ENCODE measurements around the gene MAGIX.

MAGIX gene

GRCh38 chrX:49171752-49172279, 9.3 kb downstream of the MAGIX start, which contains the start of gene PLP2 (continued):
- TF ChIP-seq BCL11B (tag by site-specific recombination; IDR thresholded peaks at IDR 0.05; ENCODE audit: low read depth) (peak; percentile 14; the same call in 1 of the 2 replicates), GLI4 (tag by site-specific recombination; IDR thresholded peaks at IDR 0.05) (peak; percentile 16; the same call in 1 of the 2 replicates)

DNA sequence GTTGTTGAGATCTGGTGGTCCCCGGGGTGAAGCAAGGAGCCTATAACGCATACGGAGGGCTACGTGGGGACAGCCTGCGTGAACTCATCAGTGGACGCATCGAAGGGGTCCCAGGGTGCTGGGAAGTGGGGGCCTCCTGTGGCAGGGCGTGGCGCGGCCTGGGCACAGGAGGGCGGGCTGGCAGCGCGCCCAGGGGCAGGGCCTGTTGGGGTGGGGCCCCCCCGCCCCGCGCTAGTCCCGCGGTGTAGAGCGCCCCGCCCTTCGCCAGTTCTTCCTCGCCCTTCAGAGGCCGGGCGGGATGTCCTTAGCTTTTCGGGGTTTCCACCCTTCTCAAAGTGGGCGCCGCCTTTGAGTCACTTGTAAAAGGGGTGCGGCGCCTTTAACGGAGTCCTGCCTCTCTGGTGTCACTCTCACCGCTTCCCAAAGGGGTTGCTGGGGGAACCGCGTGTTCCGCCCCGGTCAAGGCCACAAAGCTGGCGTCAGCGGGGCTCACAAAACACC, 9.8 kb downstream of the MAGIX start:
- Histone ChIP-seq H3K4me1 (ENCODE audit: control insufficient read depth, insufficient read depth, low read length) (peaks cover under 1% of the 10 kb centered on the region; the same call in 1 of the 2 replicates), H3K4me3 (ENCODE audit: low read depth, low read length) (peak overlapping the region; percentile 52), H3K9me3 (ENCODE audit: control insufficient read depth, insufficient read depth, low read depth, low read length) (no peaks in the 10 kb centered on the region), H3K27ac (ENCODE audit: extremely low read depth, low read depth, low read length) (peak overlapping the region; percentile 94), H3K36me3 (ENCODE audit: control insufficient read depth in 2 of 2, insufficient read depth in 1 of 2, low read length in 2 of 2) (peaks cover 11 to 12% of the 10 kb centered on the region in 2 experiments; a peak in 2 of 3 replicates)
- POLR2A ChIA-PET: interaction anchor here (0.6 to 2.5 kb wide), 6 partner anchors 9 to 574 kb away, joined by 3 to 18 read pairs (median 6); no protein-coding TSS in a partner anchor
- CTCF ChIA-PET: interaction anchor here (0.6 to 0.7 kb wide), 2 partner anchors 14 to 628 kb away, joined by 3 read pairs; no protein-coding TSS in a partner anchor
- TF ChIP-seq ZNF214 (tag by site-specific recombination; IDR thresholded peaks at IDR 0.05; ENCODE audit: borderline replicate concordance): no peak
- TF ChIP-seq ZNF169 (tag by site-specific recombination; IDR thresholded peaks at IDR 0.05): no peak
- TF ChIP-seq GFI1B (tag by site-specific recombination; IDR thresholded peaks at IDR 0.05): no peak
- TF ChIP-seq FEZF1 (tag by site-specific recombination; IDR thresholded peaks at IDR 0.05): no peak
- TF ChIP-seq, protein P1, sequence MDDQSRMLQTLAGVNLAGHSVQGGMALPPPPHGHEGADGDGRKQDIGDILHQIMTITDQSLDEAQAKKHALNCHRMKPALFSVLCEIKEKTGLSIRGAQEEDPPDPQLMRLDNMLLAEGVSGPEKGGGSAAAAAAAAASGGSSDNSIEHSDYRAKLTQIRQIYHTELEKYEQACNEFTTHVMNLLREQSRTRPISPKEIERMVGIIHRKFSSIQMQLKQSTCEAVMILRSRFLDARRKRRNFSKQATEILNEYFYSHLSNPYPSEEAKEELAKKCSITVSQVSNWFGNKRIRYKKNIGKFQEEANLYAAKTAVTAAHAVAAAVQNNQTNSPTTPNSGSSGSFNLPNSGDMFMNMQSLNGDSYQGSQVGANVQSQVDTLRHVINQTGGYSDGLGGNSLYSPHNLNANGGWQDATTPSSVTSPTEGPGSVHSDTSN (CRISPR knock-in tag; IDR thresholded peaks at IDR 0.05): no peak
- TF ChIP-seq ZNF701 (tag by site-specific recombination; IDR thresholded peaks at IDR 0.05): no peak
- no peak for TF ChIP-seq ZNF558 (tag by site-specific recombination; IDR thresholded peaks at IDR 0.05)
- TF ChIP-seq ZNF549 (tag by site-specific recombination; IDR thresholded peaks at IDR 0.05): no peak
- peak; percentile 97 for TF ChIP-seq KLF7 (tag by site-specific recombination; IDR thresholded peaks at IDR 0.05; ENCODE audit: borderline replicate concordance)
- TF ChIP-seq KLF8 (tag by site-specific recombination; IDR thresholded peaks at IDR 0.05): peak; percentile 92
- no peak for TF ChIP-seq ZFP37 (tag by site-specific recombination; IDR thresholded peaks at IDR 0.05)
- TF ChIP-seq ZBTB20 (tag by site-specific recombination; IDR thresholded peaks at IDR 0.05): no peak; the same call in 1 of the 2 replicates
- TF ChIP-seq ZNF248 (tag by site-specific recombination; IDR thresholded peaks at IDR 0.05): no peak
- no peak for TF ChIP-seq ZNF211 (tag by site-specific recombination; IDR thresholded peaks at IDR 0.05; ENCODE audit: low read depth)
- no peak for TF ChIP-seq ZNF624 (tag by site-specific recombination; IDR thresholded peaks at IDR 0.05)
- 0 out of 2 replicates have a peak, but pooled peaks have one; percentile 31 for TF ChIP-seq ZSCAN30 (tag by site-specific recombination; IDR thresholded peaks at IDR 0.05)
- TF ChIP-seq, protein P2, sequence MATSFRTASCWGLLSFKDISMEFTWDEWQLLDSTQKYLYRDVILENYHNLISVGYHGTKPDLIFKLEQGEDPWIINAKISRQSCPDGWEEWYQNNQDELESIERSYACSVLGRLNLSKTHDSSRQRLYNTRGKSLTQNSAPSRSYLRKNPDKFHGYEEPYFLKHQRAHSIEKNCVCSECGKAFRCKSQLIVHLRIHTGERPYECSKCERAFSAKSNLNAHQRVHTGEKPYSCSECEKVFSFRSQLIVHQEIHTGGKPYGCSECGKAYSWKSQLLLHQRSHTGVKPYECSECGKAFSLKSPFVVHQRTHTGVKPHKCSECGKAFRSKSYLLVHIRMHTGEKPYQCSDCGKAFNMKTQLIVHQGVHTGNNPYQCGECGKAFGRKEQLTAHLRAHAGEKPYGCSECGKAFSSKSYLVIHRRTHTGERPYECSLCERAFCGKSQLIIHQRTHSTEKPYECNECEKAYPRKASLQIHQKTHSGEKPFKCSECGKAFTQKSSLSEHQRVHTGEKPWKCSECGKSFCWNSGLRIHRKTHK (tag by site-specific recombination; IDR thresholded peaks at IDR 0.05): no peak
- TF ChIP-seq ZNF830 (tag by site-specific recombination; IDR thresholded peaks at IDR 0.05; ENCODE audit: low read depth): no peak
- TF ChIP-seq IKZF3 (tag by site-specific recombination; IDR thresholded peaks at IDR 0.05): 0 out of 2 replicates have a peak, but pooled peaks have one; percentile 20
- TF ChIP-seq GLI2 (tag by site-specific recombination; IDR thresholded peaks at IDR 0.05; ENCODE audit: borderline replicate concordance, low read depth): no peak
- TF ChIP-seq, protein P3, sequence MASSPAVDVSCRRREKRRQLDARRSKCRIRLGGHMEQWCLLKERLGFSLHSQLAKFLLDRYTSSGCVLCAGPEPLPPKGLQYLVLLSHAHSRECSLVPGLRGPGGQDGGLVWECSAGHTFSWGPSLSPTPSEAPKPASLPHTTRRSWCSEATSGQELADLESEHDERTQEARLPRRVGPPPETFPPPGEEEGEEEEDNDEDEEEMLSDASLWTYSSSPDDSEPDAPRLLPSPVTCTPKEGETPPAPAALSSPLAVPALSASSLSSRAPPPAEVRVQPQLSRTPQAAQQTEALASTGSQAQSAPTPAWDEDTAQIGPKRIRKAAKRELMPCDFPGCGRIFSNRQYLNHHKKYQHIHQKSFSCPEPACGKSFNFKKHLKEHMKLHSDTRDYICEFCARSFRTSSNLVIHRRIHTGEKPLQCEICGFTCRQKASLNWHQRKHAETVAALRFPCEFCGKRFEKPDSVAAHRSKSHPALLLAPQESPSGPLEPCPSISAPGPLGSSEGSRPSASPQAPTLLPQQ (tag by site-specific recombination; IDR thresholded peaks at IDR 0.05): peak; percentile 77
- TF ChIP-seq ZNF157 (tag by site-specific recombination; IDR thresholded peaks at IDR 0.05): no peak
- TF ChIP-seq, protein P4, sequence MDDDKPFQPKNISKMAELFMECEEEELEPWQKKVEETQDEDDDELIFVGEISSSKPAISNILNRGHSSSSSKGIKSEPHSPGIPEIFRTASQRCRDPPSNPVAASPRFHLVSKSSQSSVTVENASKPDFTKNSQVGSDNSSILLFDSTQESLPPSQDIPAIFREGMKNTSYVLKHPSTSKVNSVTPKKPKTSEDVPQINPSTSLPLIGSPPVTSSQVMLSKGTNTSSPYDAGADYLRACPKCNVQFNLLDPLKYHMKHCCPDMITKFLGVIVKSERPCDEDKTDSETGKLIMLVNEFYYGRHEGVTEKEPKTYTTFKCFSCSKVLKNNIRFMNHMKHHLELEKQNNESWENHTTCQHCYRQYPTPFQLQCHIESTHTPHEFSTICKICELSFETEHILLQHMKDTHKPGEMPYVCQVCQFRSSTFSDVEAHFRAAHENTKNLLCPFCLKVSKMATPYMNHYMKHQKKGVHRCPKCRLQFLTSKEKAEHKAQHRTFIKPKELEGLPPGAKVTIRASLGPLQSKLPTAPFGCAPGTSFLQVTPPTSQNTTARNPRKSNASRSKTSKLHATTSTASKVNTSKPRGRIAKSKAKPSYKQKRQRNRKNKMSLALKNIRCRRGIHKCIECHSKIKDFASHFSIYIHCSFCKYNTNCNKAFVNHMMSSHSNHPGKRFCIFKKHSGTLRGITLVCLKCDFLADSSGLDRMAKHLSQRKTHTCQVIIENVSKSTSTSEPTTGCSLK (tag by site-specific recombination; IDR thresholded peaks at IDR 0.05): no peak
- no peak for TF ChIP-seq SCRT2 (tag by site-specific recombination; IDR thresholded peaks at IDR 0.05)
- TF ChIP-seq WT1 (tag by site-specific recombination; IDR thresholded peaks at IDR 0.05): no peak; the same call in 1 of the 2 replicates
- no peak for TF ChIP-seq ZNF843 (tag by site-specific recombination; IDR thresholded peaks at IDR 0.05)
- TF ChIP-seq ZNF513 (tag by site-specific recombination; IDR thresholded peaks at IDR 0.05): 0 out of 2 replicates have a peak, but pooled peaks have one; percentile 10
- peak; percentile 89 for TF ChIP-seq ZNF335 (tag by site-specific recombination; conservative IDR thresholded peaks at IDR 0.05)

All from HEK293 (cell line).